LNCAP (cell line): ENCODE measurements around the gene LY6G5B.

Experiments used
- CTCF ChIP-seq: fragments of 450-650 bp; IDR thresholded peaks from 2 replicates; pipeline ENCODE4 v1.5.1; 2017; ENCODE audit warnings: mild to moderate bottlenecking

Gene LY6G5B

GRCh38 chr6:31642798-31643570 lies 26.8 kb upstream of the LY6G5B start:
- TF ChIP-seq CTCF, result no peak

- no peak for TF ChIP-seq CTCF
Measured at GRCh38 chr6:31643818-31644454, 25.8 kb upstream of the LY6G5B start.

GRCh38 chr6:31645325-31645724 lies 24.5 kb upstream of the LY6G5B start:
- TF ChIP-seq CTCF, result no peak

GRCh38 chr6:31651602-31652191 lies 18.1 kb upstream of the LY6G5B start:
- no peak for TF ChIP-seq CTCF

- no peak for TF ChIP-seq CTCF
Measured at GRCh38 chr6:31652925-31653724, 16.7 kb upstream of the LY6G5B start.

- TF ChIP-seq CTCF, result no peak
Measured at GRCh38 chr6:31654574-31655348, 15.0 kb upstream of the LY6G5B start.
